A549 treated with DMSO at 1 μM for 4 hours (cell line): ENCODE measurements around the gene LDB2. TPM values are rescaled to one million over a fixed set of nuclear protein-coding genes. Genes with fewer than 3 reads are reported as not detected.

Experiments
- total RNA-seq: library from RNA; stranded (reverse); fragments of 200-300 nt; extraction: Qiagen RNA extraction; gene quantifications from 5 replicates; pipeline ENCODE4 v1.2.3, GENCODE V29; 2022; ENCODE audit warnings: low read depth

Gene LDB2
- total RNA-seq = not detected in 5 replicates

GRCh38 chr4:16897991-16898827 is at the start of gene LDB2:
Gene LDB2 (minus strand): TSS chr4:16898645.

